ENCODE results near the gene GLB1L3.
"Not testable (repeated sequence)": the region's sequence is repeated elsewhere in the genome, so short reads cannot be mapped to it uniquely, and the experiment has no call there.

The GLB1L3 gene

DNA sequence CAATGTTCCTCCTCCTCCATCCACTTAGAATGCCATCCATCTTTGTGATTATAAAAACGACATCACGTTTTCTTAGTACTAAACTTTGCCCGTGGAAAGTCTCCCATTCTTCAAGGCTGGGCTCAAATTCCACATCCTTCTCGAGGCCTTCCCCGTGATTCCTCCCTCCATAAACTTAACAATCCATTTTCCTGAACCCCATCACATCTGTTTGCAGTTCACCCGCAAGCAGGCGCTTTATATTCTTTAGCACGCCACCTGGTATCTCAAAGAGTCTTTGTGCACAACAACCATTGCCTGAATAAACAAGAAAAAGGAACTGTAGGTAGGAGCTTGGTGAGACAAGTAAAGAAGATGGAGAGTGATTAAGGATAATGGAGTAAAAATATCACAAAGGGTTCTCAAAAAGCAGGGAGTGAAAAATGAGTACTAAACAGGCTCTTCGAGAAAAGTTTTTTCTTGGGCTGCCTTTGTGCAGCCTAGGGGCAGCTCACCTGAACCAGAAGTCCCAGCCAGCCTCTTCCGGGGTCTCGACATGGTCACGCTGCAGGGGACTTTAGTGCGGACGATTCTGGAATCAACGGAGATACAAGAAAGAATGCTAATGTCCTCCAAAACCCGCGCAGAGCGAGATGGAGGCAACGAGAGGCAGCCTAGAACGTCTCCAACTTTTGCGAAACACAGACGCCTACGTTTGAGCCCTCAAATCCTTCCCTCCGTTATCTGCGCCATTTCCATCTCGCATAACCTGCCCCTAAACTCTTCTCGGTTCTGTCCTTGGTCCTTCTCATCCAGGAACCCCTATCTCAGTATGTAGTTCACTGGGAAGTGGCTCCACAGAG is 23.6 kb upstream of the GLB1L3 start:
- no peak for FAIRE-seq

DNA sequence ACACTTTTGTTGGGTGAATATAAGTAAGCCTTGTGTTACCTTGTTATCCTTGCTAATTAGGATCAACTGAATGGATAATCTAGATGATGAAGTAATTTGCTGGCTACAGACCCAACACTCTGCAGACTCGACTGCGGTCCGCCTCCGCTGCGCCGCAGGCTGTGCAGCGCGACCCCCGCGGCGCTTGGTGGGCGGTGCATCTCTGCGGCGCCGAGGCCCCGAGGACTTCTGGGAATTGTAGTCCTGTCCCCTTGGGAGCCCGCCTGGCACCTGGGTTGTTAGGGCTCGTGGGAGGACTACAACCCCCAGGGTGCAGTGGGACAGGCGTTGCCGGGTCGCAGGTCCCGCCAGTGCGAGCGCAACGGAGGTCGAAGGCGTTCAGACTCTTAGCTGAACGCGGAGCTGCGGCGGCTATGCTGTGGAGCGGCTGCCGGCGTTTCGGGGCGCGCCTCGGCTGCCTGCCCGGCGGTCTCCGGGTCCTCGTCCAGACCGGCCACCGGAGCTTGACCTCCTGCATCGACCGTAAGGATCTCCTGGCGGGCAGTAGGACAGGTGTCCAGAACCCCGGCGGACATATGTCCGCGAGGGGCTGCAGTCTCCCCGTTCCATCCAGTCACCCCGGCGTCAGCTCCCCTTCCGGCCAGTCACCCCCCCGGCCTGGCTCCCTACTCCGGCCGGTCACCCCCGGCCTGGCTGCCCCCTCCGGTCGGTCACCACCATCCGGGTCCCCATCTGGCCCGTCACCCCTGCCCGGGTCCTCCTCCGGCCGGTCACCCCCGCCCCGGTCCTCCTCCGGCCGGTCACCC is 22.8 kb upstream of the GLB1L3 start, which contains the start of the genes ACAD8 and THYN1:
Gene ACAD8, plus strand, starts transcription at position 381 of the 806 bp plus-strand sequence. Its CDS starts 33 bp downstream, at position 414.
Gene THYN1, minus strand, starts transcription at position 165 of the 806 bp plus-strand sequence. CDS start 470 bp downstream, outside the sequence.
- FAIRE-seq, result peak; percentile 51

DNA sequence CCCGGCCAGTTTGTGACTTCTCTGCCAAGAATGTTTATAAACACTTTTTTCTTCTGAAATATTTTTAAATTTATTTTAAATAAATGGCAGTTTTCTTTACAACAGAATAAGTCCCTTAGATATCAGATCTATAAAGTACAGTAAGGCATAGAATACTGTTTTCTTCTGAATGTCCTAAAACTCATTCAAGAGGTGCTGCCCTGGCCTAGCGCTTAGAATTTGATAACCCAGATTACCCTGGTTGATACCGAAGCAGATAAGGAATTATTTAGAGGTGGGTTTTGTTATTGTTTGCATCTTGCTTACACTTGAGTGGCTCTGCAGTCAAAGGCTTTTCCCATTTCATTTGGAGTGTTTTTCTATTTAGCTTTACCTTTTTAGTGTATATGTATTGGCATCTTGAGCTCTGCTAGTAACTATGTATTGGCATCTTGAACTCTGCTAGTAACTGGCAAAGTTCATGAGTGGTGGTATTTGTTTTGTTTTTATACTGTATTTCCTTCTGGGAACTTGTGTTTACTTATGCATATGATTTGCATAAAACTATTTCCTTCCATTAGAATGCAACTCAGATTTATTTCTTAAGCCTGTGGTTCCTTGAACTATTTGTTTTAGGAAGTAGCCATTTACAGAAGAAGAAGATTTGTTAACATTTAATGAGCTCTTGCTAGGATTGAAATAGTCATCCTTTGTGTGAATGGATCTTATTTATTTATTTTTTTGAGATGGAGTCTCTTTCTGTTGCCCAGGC is 21.6 kb upstream of the GLB1L3 start:
- FAIRE-seq, result no peak

DNA sequence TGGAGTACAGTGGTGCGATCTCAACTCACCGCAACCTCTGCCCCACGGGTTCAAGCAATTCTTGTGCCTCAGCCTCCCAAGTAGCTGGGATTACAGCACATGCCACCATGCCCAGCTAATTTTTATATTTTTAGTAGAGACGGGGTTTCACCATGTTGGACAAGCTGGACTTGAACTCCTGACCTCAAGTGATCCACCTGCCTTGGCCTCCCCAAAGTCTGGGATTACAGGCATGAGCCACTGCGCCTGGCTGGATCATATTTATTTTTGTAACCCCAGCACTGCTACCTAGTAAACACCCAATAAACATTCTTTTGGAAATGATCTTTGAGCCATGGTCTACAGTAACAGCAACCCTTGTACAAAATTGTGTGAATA is 21.0 kb upstream of the GLB1L3 start:
- FAIRE-seq, result not testable (repeated sequence)

DNA sequence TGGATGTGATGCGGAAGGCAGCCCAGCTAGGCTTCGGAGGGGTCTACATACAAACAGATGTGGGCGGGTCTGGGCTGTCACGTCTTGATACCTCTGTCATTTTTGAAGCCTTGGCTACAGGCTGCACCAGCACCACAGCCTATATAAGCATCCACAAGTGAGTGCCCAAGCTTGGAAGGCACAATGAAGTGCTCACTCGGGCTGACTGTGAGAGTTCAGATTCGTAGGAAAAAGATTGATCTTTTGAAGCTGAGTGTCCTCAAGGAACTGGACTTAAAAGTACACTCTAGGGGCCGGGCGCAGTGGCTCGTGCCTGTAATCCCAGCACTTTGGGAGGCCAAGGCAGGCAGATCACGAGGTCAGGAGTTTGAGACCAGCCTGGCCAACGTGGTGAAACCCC is 19.1 kb upstream of the GLB1L3 start:
- no peak for FAIRE-seq

DNA sequence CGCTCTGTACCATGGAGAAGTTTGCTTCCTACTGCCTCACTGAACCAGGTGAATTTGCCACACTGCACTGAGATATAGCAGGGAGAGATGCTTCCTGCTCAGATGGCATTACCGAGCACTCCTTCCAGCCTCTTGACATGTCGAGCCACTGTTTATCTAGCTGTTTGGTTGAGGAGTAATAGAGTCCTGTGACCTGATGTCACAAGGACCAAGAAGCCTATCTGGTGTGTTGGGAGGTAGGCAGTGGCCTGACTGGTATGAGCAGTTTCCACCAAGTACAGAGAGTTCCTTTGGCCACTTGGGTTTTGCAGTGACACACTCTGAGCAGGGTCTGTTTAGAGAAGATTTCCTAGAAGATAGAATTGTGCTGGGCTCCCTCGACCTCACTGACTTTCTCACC is 17.6 kb upstream of the GLB1L3 start:
- FAIRE-seq, result no peak

DNA sequence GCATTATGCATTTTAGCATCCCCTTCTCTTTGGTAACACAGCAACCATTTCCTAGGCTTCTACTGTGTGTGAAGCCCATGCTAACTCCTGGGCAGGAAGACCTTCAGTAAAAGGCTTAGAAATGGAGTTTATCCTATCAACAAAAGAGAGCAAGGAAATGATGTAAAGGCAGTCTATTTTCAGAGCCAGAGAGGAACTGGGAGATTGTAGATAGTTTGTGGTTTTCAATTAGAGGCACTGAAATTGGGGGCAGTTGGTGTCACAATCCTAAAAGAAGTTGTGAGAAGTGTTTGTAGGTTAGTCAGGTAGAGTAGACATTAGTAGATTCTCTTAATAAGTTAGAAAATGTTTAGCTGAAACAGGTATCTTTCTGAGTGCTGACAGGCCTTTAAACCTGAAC is 15.7 kb upstream of the GLB1L3 start:
- FAIRE-seq, result no peak

DNA sequence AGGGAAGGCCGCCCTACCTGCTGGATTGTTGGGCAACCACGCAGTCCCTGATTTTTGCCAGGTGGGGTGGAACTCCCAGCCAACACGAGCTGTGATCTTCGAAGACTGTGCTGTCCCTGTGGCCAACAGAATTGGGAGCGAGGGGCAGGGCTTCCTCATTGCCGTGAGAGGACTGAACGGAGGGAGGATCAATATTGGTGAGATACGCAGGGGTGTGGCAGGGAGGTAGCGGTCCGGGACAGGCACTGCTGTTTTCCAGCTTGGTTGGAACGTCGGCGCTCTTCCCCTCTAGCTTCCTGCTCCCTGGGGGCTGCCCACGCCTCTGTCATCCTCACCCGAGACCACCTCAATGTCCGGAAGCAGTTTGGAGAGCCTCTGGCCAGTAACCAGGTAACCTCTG is 15.2 kb upstream of the GLB1L3 start:
- FAIRE-seq, result no peak

DNA sequence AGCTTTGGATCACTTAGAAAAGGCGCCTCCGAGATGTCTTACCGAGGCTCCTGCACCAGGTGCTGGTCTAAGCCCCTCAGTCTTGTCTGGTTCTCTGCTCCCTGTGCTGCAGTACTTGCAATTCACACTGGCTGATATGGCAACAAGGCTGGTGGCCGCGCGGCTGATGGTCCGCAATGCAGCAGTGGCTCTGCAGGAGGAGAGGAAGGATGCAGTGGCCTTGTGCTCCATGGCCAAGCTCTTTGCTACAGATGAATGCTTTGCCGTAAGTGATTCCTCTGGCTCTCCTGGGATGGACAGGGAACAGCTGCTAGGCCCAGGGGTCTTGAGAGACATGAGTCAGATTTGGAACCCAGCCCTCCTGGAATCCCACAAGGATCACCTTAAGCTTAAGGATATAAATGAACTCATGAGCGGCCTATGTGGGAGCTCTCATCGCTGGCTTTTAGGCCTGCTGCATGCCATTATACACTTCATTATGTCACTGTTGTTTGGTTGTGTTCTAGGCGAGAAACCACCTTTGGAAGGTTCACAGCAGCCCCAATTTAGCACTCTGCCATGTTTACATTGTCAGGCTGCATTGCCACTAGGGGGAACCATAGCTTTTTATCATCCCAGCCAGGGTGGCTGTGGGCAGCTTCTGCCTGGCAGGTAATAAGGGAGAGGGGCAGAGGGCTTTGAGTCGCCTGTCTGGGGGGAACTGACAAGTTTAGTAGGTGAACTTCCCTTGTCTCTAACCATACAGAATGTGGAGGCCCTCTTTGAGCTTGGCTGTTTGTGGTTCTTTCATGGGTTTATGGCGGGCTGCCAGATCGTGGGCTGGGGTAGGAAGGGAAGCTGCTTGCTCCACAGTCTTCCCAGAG is 14.3 kb upstream of the GLB1L3 start:
- FAIRE-seq, result no peak

DNA sequence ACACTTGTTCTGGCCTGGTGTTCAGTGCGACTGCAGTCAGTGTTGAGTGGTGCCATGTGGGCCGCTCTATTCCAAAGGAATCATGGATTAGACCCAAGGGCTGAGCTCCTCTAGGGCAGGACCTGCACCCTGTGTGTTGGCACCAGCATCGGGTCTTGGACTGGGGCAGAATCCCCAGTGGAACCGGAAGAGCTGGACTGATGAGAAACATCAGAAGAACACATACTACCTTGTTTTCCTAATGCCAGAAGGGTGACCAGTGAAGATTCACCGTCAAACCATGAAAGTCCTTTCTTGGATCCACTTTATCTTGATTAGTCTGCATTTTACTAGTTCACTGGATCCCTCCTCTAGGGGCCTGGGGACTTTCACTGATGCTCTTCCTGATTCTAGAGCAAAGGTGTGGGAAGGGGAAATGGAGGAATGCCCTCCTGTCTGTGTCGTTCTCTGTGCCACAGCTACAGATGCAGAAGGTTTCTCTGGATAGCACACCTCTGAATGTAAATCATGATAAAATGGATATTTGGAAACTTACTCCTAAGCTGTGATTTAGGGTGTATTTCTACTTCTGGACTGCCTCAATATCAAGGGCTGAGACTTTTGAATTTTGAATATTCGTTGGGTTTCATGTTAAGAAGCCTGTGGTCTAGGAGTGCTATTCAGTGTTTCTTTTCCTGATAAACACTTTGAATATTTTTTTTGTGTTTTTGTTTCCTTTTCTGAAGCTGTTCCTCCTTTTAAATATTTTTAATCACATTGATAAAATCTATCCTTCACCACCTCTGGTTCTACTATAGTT is 11.0 kb upstream of the GLB1L3 start:
- FAIRE-seq, result no peak

DNA sequence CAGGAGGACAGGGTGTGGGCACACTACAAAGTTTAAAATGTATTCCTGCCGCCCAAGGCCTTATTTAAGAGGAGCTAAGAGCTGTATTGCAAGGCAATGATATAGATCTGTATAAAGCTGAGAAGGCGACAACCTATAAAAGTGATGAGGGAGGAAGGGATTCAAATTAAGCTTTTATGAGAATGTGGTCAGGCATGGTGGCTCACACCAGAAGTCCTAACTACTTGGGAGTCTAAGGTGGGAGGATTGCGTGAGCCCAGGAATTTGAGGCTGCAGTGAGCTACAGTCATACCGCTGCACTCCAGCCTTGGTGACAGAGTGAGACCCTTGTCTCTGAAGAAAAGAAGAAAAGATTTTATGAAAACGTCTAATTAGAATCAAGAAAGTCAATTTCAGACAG is 9.7 kb upstream of the GLB1L3 start:
- FAIRE-seq, result no peak

DNA sequence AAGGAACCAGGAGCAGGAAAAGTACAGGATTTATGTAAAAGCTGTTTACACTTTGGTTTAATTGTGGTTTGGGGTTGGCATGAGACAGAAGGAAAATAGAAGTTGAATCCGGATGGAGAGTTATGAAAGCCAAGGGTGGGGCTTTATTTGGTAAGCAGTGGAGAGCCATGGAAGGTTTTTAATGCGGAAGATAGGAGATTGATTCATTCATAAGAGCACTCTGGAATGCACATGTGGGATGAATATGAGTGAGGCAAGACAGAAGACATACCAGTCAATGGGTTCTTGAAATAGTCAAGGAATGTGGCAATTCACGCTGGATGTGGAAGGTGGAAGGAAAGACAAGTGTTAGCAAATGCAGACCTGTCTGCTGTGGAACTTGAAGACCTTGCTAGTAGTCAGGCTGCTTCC is 9.3 kb upstream of the GLB1L3 start:
- FAIRE-seq, result no peak

DNA sequence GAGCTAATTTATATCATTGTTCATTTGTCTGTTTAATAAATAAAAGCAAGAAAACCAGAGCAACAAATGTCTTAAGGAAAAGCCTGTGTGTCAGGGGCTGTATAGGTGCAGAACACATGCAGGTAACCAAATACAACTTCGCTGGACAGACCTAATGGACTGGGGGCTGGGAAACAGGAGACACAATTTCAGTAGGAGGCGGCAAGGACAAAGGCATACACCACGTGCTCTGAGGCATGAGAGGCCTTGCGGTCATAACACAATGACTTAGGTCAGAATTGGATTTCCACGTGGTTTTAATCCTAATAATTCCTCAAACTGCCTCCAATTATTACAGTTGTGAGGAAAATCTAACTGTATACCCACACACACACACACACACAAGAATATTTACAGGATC is 8.7 kb upstream of the GLB1L3 start:
- no peak for FAIRE-seq

DNA sequence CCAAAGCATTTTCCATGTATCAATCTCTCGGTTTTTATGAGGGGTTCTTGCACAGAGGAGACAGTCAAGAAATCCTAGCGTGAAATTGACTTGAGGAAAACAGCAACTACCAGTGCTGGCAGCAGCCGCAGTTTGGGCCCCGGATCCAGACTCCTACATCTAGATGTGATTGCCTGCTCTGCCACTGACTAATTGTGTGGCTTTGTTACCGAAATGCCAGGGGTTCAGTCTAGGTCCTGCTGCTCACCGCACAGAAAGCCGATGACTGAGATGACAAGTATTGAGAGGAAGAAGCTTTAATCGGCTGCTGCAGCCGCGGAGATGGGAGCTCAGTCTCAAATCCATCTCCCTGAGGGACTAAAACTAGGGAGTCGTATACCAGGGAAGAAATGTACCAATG is 8.2 kb upstream of the GLB1L3 start:
- FAIRE-seq, result no peak

DNA sequence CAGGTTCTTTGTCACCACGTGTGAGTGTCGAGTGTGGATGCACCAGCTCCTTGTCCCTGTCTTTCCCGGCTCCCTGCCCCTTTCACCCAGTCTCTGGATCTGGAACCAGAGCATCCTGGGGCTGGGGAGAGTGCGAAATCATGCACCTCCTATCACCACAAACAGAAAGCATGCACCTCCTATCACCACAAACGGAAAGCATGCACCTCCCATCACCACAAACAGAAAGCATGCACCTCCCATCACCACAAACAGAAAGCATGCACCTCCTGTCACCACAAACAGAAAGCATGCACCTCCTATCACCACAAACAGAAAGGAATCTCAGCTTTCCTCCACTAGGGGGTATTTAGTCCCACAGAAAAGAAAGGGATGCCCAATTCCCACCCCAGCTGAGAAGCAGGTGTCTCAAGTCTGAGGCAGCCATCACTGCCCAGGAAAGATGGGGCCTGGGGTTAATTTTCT is 5.9 kb upstream of the GLB1L3 start:
- FAIRE-seq, result no peak

DNA sequence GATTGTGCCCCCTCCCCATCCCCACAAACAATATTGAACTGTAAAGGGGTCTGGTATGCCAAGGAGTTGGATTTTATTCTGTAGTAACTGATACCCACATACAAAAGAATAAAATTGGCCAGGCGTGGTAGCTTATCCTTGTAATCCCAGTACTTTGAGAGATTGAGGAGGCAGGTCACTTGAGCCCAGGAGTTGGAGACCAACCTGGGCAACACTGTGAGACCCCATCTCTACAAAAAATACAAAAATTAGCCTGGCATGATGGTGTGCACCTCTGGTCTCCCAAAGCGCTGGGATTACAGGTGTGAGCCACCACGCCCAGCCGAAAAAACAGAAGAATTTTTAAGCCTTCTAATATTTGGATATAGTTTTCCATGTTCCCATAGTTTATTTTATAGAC is 4.2 kb upstream of the GLB1L3 start:
- FAIRE-seq, result no peak

DNA sequence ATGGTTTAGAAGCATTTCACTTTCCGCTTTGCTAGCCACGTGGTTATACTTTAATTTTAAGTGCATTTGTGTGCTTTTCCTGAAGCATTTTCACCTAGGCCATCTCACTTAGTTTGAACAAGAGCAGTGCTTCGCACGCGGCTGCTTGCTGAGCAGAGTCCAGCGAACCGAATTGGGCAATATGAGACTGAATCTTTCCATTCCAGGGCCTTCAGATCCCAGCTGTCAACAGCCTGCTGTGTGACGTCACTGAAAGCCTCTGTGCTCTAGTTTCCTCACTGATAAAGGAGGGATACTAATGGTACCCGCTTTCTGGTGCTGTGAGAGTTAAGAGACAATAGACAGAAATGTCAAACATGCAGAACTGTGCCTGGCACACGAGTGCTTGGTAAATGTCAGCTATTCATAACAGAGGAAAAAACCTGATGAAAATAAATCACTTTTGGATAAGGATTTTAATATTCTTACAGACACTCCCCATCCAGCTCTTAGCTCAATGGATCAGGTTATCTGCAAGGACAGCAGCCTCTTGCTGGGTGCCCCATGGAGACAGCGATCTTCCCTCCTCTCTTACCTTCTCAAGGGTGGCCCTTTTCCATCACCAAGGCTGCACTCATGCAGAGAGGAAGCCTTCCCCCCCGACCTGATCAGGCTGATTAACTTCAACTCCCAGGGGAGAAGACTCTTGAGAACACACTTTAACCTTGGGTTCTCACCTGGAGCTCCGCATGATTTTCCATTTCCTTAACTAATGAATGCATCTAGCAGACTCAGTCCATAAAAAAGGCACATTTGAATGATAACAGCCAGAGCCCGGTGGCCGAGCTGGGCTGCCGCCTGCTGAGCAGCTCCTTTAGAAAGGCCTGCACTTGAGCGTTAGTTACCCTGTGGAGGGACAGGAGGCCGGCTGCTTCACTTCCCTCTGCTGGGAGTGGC is 3.5 kb upstream of the GLB1L3 start:
- no peak for FAIRE-seq

DNA sequence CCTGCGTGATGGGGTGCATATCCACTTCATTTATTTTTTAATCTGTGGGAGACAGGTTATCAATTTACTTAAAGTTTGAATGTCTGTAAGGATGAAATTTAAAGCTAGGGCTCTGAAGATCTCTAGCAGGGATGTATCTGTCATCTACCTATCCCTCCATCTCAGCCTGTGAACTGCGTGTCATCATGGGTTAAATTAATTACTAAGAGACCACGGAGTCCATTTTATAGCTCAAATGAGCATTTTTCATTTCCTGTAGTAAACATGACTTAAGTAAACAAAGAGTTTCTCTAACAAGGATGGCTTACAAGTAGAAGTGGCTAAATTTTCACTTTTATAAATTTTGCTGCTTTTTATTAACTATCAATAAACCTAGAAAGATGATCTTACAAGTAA is 2.9 kb upstream of the GLB1L3 start:
- FAIRE-seq, result no peak

DNA sequence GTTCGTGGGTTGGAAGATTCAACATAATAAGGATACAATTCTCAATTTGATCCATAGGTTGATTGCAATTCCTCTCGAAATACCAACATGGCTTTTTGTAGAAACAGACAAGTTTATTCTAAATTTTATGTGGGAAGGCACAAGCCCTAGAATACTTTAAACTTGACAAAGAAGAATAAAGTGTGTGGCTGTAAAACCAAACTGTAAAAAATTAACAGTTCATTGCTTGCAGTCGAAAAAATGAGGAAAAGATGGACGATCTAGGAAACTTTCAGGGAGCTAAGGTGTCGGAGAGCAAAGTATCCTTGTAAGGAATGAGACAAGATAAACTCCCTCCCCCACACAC is 1.0 kb upstream of the GLB1L3 start:
- no peak for FAIRE-seq
